ENCODE results near the gene WDR72.
"Not testable (repeated sequence)": the region's sequence is repeated elsewhere in the genome, so short reads cannot be mapped to it uniquely, and the experiment has no call there.

Gene WDR72

GRCh38 chr15:53590380-53590779 is 169.1 kb downstream of the WDR72 start:
- no peak for DNase-seq (ENCODE audit: low read depth in 2 of 2)

GRCh38 chr15:53589520-53590057 is 169.9 kb downstream of the WDR72 start:
- no peak for DNase-seq (ENCODE audit: low read depth in 2 of 2)

- DNase-seq (ENCODE audit: low read depth in 2 of 2) = no peak
Observed at GRCh38 chr15:53588773-53589172, 170.7 kb downstream of the WDR72 start.

GRCh38 chr15:53586799-53587198 is 172.7 kb downstream of the WDR72 start:
- peak in 1 of 2 donors; percentile 5 for DNase-seq (ENCODE audit: low read depth in 2 of 2)

- no peak for DNase-seq (ENCODE audit: low read depth in 2 of 2)
Observed at GRCh38 chr15:53581513-53581912, 177.9 kb downstream of the WDR72 start.

- no peak for DNase-seq (ENCODE audit: low read depth in 2 of 2)
Observed at GRCh38 chr15:53580366-53580765, 179.1 kb downstream of the WDR72 start.

GRCh38 chr15:53576841-53577240 is 182.6 kb downstream of the WDR72 start:
- no peak for DNase-seq (ENCODE audit: low read depth in 2 of 2)

- no peak for DNase-seq (ENCODE audit: low read depth in 2 of 2)
Observed at GRCh38 chr15:53573091-53573490, 186.4 kb downstream of the WDR72 start.

GRCh38 chr15:53569751-53570480 is 189.5 kb downstream of the WDR72 start:
- no peak for DNase-seq (ENCODE audit: low read depth in 2 of 2)

- no peak for DNase-seq (ENCODE audit: low read depth in 2 of 2)
Observed at GRCh38 chr15:53566912-53567311, 192.6 kb downstream of the WDR72 start.

GRCh38 chr15:53565721-53566120 is 193.7 kb downstream of the WDR72 start:
- DNase-seq (ENCODE audit: low read depth in 2 of 2) = no peak

GRCh38 chr15:53564647-53565046 is 194.8 kb downstream of the WDR72 start:
- DNase-seq (ENCODE audit: low read depth in 2 of 2) = no peak

- DNase-seq (ENCODE audit: low read depth in 2 of 2) = no peak
Observed at GRCh38 chr15:53563627-53564026, 195.8 kb downstream of the WDR72 start.

- no peak for DNase-seq (ENCODE audit: low read depth in 2 of 2)
Observed at GRCh38 chr15:53559364-53560277, 199.8 kb downstream of the WDR72 start.

GRCh38 chr15:53558384-53558783 is 201.1 kb downstream of the WDR72 start:
- DNase-seq (ENCODE audit: low read depth in 2 of 2) = no peak

- DNase-seq (ENCODE audit: low read depth in 2 of 2) = no peak
Observed at GRCh38 chr15:53555226-53555625, 204.2 kb downstream of the WDR72 start.

- no peak for DNase-seq (ENCODE audit: low read depth in 2 of 2)
Observed at GRCh38 chr15:53549697-53550305, 209.7 kb downstream of the WDR72 start.

- DNase-seq (ENCODE audit: low read depth in 2 of 2) = no peak
Observed at GRCh38 chr15:53548236-53548635, 211.2 kb downstream of the WDR72 start.

GRCh38 chr15:53540626-53541300 is 218.7 kb downstream of the WDR72 start:
- not testable (repeated sequence) for DNase-seq (ENCODE audit: low read depth in 2 of 2)

GRCh38 chr15:53539878-53540277 is 219.6 kb downstream of the WDR72 start:
- no peak for DNase-seq (ENCODE audit: low read depth in 2 of 2)

- no peak for DNase-seq (ENCODE audit: low read depth in 2 of 2)
Observed at GRCh38 chr15:53536479-53537120, 222.9 kb downstream of the WDR72 start.

Data from stimulated activated CD4-positive, alpha-beta T cell treated with anti-CD3 and anti-CD28 coated beads, Interleukin-4, amount 100 ng/mL, for 48 hours (primary cell).